Coronary artery (tissue), 2 donors: ENCODE measurements around the gene MZF1.
"Not testable (repeated sequence)": the region's sequence is repeated elsewhere in the genome, so short reads cannot be mapped to it uniquely, and the experiment has no call there.

ENCODE experiments used
- DNase-seq: peaks from one replicate; pipeline ENCODE4 v3.0.0-alpha.2; 2017; ENCODE audit warnings: low spot score
- H3K27ac ChIP-seq, 2 donors: fragments of 200-600 bp; sonication (generic); one replicate each; pipeline ENCODE4 v1.5.1; 2016 to 2019
- H3K4me3 ChIP-seq: fragments of 200-600 bp; sonication (generic); 2 replicates; pipeline ENCODE4 v1.5.1; 2016; ENCODE audit warnings: mild to moderate bottlenecking, moderate library complexity
- CTCF ChIP-seq: fragments of 200-600 bp; sonication (generic); IDR thresholded peaks from one replicate; pipeline ENCODE4 v1.5.1; 2019; ENCODE audit warnings: antibody characterized with exemption

MZF1 gene

GRCh38 chr19:58572818-58573657, at the start of gene MZF1:
Gene MZF1 (minus strand): TSS chr19:58573335. CDS start chr19:58571389, 1,946 bp downstream.
- Histone ChIP-seq H3K27ac (peak within 1 kb of the TSS; percentile 97 to 98), H3K4me3 (peak within 1 kb of the TSS; percentile 82)
- TF ChIP-seq CTCF = no peak
- DNase-seq = peak; percentile 100

- peak; percentile 72 for DNase-seq
- not testable (repeated sequence) for H3K4me3 ChIP-seq, H3K27ac ChIP-seq
Measured at GRCh38 chr19:58607213-58607612, 34.1 kb upstream of the MZF1 start.

GRCh38 chr19:58606251-58606896, 33.2 kb upstream of the MZF1 start:
- not testable (repeated sequence) for H3K4me3 ChIP-seq, H3K27ac ChIP-seq
- DNase-seq = peak; percentile 49

GRCh38 chr19:58586133-58586765, 13.1 kb upstream of the MZF1 start:
- no peak overlapping the region for H3K27ac ChIP-seq
- no peak for TF ChIP-seq CTCF
- peak; percentile 62 for DNase-seq

GRCh38 chr19:58585442-58586132, 12.5 kb upstream of the MZF1 start:
- Histone ChIP-seq H3K27ac (no peak overlapping the region), H3K4me3 (no peak overlapping the region)
- DNase-seq = peak; percentile 4
- TF ChIP-seq CTCF = no peak

More at GRCh38 chr19:58586133-58586765, 13.1 kb upstream of the MZF1 start:
- no peak overlapping the region for H3K4me3 ChIP-seq

GRCh38 chr19:58584498-58585441, 11.6 kb upstream of the MZF1 start:
- no peak for TF ChIP-seq CTCF
- DNase-seq = peak; percentile 41
- H3K27ac ChIP-seq = no peak overlapping the region
- no peak overlapping the region for H3K4me3 ChIP-seq

- DNase-seq = peak; percentile 68
- TF ChIP-seq CTCF = no peak
- Histone ChIP-seq H3K4me3 (no peak overlapping the region), H3K27ac (no peak overlapping the region)
Measured at GRCh38 chr19:58582985-58583384, 9.8 kb upstream of the MZF1 start.
